IPS DF 4.7 (cell line): Measurements from ENCODE around the gene EVPL.
"Not testable (repeated sequence)": the region's sequence is repeated elsewhere in the genome, so short reads cannot be mapped to it uniquely, and the experiment has no call there.

Source experiments
- DNase-seq: peaks from one replicate; pipeline ENCODE4 v3.0.0-alpha.2; 2013; ENCODE audit warnings: low spot score; ENCODE audit errors: extremely low read depth

The EVPL gene

DNA sequence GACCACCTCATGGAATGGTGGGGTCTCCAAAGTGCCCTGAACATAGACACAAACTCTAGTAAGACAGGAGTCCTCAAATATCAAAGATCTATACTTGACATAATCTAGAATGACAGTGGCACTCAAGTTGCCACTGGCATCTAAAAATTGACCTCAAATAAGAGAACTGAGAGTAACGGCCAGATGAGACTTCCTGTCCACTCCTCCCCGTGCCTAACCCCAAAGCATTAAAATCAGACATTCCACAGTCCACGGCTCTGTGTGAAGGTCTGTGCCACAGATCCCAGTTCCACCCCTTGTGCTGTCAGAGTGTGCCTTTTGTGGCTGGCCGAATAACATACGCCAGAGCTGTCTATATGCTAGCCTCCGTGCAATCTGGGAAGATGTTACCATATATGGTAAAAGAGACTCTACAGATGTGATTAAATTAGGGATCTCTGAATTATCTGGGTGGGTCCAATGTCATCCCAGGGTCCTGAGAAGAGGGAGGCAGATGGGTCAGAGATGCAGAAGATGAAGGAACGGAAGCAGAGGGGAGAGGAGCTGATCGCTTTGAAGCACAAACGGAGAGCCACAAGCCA, 21.0 kb upstream of the EVPL start:
- DNase-seq: no peak

DNA sequence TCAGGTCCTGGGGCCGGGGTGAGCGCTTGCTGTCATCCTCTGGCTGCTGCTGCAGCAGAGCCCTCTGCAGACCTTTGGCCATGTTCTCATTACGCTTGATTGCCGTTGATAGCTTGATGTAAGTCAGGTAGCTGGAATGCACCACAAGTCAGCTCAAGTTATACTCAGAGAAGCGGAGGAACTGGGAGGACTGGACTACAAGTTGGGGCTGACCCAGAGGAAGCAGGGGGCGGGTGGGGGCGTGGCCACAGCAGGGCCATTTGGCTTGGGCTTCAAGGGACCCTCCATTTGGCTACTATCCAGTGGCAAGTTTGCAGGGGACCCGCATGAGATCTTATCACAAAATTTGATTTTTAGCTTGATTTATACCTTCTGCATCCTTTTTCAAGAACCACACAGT, 19.0 kb upstream of the EVPL start:
- no peak for DNase-seq

DNA sequence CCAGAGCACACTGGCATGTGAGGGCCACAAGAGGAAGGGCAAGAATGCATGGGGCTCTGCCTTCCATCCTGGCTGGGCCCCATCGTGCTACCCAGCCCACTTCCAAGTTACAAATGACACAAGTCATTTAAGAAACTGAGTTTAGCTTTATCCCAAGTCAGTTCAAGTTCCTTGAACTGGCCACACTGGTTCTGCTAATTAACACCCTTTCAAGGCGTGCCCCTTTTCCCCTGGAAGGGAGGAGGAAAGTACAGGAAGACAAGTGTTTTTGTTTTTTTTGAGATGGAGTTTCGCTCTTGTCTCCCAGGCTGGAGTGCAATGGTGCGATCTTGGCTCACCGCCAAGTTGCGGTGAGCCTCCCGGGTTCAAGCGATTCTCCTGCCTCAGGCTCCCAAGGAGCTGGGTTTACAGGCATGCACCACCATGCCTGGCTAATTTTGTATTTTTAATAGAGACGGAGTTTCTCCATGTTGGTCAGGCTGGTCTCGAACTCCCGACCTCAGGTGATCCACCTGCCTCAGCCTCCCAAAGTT, 17.4 kb upstream of the EVPL start:
- DNase-seq: not testable (repeated sequence)

DNA sequence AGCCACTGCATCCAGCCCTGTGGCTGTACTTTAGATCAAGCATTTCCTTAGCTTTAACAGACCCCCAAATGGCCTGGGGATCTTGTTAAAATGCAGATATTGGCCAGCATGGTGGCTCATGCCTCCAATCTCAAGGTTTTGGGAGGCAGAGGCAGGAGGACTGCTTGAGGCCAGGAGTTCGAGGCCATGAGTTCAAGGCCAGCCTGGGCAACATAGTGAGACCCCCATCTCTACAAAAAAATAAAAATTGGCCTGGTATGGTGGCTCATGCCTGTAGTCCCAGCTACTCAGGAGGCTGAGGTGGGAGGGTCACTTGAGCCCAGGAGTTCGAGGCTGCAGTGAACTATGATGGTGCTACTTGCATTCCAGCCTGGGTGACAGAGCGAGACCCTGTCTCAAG, 15.8 kb upstream of the EVPL start:
- not testable (repeated sequence) for DNase-seq

DNA sequence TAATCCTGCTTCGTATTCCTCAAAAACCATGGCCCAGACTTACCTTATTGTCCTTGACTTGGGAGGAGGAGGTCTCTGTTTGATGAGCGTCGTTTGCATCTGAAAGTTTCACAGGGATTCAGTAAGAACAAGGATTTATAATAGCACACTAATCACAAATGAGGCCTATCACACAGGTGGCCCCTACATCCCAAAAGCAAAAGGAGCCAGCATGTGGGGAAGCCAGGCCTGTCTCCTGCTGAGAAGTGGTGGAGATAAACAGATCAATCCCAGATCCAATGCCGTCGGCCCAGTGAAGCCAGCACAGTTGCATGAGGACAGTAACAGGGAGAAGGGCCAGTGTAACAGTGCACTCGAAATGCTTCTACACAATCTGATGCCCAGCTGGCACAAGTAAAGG, 13.3 kb upstream of the EVPL start:
- no peak for DNase-seq

DNA sequence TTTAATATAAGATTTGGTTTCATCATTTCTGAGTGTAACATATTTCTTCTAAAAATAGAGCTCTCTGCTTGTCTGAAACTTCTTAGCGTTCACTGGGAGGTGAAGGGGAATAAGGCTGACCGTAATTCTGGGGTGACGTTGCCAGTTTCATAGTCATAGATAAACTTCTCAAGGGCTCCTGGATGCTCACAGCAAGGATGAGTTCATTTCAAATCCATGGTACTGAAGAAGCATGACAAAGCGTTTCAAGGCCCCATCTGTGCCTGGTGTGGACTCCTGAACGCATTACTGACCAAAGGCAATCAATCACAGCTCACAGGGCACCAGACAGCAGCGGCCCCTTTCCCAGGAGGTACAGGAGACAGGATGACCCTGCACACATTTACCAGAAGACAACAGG, 12.0 kb upstream of the EVPL start:
- no peak for DNase-seq

DNA sequence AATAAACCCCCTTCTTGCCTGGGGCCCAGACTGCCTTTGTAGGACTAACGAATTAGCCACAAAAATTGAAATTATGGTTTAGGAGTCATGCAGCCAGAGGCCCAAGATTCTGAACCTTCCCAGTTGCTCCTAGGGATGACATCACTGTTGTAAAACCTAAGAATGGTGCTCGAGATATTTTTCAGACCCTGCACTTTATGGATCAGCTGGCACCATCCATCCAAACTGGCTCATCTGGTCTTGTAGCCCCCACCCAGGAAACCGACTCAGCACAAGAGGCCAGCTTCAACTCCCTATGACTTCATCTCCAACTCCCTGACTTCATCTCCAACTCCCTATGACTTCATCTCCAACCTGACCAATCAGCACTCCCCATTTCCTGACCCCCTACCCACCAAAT, 10.9 kb upstream of the EVPL start:
- DNase-seq: no peak

DNA sequence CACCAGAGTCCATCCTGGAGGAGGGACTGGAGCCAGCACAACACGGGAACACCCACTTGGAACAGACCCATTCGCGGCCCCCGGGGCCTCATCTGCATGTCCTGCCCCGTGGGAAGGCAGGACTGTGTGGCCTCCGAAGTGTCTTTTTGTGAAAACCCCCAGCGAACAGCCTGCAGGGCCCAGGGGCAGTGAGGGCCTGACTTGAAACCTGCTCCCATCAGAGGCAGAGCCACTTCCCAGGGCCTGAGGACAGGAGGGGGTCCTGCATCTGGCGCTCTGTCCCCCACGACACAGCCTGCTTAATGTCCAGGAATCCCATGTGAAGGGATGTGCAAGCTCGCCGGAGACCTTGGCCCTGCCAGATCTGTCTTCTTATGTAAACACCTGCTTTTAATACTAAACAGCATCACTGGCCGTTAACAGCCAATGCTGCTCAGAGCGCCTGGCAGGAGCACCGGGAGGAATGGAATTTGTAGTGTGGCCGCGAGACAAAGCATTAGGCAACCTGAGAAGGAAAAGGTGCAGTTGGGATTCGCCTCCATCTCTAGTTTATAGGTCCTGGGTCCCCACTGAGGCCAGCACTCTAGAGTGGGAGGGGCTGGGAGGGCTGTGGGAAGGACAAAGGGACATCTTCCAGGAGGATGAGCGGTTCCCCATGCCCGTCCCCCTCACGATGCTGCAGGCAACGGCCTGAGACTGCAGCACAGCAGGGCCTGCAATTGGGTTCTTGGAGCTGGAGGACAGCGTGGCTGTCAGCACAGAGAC, 9.6 kb upstream of the EVPL start:
- DNase-seq: no peak

DNA sequence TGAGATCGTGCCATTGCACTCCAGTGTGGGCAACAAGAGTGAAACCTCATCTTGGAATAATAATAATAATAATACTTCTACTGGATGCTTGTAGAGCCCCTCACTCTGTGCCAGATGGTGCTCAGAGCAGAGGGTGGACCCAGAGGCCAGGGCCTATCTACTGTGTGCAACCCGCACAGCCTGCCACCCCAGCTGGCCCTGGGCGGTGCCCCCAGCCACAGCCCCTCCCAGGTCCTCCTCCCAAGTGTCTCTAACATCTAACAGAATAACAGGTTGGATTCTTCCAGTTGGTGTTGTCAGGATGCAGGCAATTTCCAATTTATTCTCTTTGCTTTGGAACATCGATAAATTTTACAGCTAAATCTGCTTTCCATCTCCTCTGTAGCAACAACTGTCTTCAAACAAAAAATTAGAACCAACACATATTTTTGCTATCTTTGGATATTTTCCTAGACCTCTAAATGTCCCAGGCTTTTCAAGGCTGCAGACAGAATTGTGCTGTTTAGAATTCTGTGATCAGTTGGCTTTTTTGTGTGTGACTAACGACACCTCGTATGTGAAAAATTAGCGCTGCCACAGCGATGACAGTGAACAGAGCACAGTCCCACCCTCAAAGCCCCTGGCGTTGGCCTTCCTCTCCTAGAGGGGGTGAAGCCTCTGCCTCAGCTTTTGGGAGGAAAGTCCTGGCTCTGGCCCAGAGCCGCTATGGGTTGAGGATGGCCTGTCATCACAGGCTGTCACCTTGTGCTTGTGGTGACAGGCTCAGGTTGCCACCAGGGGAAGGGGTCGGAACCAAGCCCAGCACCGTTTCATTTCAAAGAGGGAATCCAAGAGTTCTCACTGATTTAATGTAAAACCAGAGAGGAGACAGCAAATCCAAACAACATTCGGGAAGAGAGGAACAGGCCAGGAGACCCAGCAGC, 7.6 kb upstream of the EVPL start:
- DNase-seq: no peak

DNA sequence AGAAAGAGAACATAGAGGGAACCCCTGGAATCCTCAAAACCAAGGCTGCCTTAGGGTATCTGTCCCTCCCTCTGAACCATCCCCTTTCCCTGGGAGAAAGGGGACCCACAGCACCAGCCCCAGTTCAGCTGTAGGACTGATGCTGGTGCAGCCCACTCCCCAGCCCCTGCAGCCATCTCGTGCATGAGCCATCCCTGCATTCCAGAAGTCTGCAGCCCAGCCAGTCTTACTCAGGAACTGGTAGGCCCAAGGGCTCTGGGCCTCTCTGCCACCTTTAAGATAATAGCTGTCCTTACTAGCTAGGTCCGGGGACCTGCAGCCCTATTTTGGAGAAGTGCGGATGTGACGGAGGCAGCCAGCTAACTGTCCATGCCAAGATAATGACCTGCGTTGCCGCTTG, 6.0 kb upstream of the EVPL start:
- DNase-seq: no peak

DNA sequence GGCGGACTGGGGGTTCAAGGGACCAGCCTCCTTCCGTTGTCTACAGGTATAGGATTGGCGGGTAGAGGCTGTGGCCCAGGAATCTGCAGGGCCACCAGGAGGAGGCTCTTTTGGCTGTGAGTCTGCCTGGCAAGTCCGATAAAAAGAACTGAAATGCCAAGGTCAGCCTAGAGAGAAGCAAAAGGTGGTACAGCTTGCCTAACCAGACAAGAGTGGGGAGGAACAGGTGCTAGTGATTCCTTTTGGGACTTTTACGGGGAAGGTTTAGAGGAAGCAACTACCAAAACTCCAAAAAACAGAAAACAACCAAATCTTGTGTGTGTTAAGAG, 5.6 kb upstream of the EVPL start:
- DNase-seq: no peak

DNA sequence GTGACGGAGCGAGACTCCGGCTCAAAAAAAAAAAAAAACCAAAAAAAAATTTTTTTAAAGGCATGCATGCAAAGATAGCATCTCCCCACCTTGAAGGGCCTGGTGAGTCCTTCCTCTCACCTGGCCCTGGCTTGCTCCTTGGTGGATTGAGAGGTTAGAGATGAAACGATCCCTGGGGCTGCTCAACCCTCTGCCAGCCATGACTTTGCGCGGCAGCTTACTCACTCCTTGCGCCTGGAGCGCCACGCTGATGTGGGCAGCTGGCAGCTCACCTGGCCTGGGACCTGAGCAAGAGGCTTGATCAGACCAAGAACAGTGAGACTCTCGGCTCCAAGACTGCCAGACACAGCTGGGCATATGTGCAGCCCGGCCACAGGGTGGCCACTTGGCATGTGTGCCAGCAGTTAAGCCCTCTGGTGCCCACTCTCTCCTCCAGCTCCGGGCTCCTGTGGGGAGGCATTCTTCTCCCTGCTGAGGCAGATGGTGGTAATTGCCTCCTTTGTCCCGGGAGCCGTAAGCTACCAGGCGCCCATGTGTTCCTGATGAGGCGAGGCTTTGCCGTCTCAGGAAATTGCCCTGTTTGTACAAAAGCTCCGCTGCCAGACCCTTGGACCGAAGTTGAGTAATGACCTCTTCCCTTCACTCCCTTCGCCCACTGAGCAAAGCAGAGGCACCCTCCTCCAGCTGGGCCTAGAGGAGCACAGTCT, 5.1 kb upstream of the EVPL start:
- DNase-seq: no peak

DNA sequence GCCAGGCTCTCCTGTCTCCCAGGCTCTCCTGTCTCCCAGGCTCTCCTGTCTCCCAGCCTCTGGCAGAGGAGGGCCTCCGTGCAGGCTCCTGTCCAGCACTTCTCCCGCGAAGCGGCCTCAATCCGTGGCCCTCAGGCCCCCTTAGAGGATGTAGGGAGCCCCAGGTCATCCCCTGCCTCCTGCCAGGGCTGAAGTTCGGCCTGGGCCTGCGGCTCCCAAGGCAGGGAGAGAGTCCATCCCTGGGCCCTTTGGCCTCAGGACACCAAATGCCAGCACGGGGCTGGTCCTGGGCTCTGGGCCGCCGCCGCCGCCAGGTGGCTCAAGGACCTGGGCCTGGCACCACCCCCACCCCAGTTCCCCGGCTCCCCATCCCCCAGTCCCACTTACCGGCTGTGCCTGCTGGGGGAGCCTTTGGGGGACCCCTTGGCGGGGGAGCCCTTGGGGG, 370 bp downstream of the EVPL start:
- no peak for DNase-seq

DNA sequence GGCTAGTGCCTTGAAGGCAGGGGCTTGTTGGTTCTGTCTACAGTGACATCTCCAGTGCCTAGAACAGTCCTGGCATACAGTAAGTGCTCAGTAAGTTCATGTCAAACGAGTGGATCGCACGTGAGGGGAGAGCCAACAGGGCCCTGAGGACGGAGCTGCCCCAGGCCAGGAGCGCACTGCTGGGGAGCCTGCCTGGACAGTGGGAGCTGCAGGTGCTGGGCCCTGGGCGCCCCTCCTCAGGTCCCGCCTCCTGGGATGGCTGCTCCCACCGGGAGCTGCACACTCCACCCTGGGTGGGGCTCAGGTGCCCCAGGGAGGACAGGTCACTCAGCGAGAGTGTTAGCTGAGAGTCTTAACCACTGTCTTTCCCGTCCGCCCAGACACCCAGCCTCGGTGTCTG, 1.8 kb downstream of the EVPL start:
- DNase-seq: no peak

DNA sequence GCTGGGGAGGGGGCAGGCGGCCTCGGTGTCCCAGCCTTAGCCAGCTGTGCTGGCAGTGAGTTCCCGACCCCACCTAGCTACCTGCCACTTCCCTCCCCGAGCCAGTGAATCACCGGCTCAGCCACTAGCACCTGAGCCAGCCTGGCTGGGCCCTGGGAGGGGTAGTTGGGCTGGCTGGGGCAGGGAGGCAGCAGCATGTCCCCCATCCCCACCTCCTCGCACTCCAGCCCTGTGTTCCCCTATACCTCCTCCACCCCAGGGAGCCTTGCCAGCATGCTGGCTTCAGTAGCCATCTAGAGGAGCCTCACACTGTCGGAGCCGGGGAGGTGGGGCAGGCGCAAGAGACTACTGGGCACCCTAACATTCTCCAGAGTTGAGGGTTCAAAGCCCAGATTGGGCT, 2.8 kb downstream of the EVPL start:
- no peak for DNase-seq

DNA sequence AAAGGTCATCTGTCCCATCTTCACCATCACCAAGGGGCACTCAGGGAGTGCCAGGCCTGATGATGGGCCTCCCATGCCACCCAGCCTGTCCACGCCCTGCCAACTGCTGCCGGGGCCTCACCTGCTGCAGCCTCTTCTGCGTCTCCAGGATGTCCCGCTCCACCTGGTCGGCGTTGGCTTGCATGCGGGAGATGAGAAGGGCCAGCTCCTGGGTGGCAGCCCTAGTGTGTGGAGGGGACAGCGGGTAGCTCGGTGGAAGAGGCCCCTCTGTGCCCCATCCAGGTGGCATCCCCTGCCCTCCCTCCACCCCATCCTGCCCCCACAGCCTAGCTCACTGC, 3.2 kb downstream of the EVPL start:
- DNase-seq: no peak

DNA sequence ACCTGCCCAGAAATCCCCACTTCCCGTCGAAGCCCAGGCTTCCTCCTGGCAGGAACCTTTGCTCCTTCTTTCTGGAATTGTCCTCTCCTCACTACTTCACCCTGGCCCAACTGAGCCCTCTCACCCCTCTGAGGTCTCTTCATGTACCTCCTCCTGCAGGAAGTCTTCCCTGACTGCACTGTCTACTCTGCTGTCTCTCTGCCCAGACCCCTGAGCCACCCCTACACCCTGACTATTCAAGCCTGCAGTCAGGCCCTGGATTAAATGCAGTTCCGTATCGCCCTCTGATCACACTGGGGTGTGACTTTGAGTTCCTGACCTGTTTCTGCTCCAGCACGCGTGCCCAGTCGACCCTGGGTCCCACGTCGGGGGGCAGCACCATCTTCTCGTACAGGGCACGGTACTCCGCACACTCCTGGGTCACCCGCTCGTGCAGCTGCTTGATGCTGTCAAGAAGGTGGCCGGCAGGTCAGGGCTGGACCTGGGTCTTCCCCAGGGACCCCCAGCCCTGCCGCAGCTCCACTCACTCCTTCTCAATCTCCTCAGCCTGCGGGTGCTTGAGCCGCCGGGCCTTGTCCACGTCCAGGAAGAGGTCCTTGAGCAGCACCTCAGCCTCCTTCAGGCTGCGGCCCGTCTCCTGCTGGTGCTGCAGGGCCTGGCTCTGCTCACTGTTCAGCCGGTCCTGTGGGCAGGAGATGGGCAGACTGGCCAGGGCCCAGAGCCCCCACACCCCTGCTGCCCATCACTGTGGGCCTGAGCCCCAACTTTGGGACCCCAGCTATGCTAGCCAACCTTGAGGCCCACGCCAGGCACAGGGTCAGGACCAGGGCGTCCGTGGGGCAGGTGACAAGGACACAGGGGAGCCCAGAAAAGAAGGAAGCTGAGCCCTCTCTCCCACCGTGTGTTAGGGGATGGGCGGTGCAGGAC, 3.9 kb downstream of the EVPL start:
- no peak for DNase-seq

DNA sequence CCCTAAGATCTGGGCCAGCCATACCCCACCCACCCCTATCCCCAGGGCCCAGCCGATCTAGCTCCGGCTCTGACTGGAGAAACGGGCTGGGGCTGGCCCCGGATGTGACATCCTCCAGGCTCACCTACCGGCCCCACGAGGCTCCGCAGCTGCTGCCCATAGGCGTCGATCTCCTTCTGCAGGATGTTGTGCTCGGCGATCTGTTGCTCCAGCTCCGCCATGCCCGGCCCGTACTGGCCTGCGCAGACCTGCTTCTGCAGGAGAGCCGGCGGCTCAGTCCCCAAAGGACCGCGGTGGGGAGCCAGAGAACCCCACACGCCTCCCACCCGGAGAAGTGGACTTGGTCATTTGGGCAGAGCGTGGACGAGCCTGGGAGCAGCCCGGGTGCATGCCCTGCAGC, 4.8 kb downstream of the EVPL start:
- no peak for DNase-seq

DNA sequence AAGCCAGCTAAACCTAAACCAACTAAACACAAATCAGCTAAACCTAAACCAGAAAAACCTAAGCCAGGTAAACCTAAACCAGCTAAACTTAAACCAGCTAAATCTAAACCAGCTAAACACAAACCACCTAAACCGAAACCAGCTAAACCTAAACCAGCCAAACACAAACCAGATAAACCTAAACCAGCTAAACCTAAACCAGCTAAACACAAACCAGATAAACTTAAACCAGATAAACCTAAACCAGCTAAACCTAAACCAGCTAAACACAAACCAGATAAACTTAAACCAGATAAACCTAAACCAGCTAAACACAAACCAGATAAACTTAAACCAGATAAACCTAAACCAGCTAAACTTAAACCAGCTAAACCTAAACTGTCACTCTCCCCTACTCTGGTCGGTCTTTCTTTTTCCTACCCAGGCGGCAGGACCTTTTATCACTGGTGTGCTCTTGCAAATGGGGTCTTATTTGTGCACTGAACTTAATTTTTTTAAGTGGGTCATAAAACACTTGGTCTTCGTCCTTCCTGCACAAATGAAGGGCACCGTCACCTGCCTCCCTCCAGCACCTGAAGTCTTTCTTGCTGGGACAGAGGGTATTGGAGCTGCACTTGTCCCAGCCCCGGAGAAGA, 7.2 kb downstream of the EVPL start:
- no peak for DNase-seq

DNA sequence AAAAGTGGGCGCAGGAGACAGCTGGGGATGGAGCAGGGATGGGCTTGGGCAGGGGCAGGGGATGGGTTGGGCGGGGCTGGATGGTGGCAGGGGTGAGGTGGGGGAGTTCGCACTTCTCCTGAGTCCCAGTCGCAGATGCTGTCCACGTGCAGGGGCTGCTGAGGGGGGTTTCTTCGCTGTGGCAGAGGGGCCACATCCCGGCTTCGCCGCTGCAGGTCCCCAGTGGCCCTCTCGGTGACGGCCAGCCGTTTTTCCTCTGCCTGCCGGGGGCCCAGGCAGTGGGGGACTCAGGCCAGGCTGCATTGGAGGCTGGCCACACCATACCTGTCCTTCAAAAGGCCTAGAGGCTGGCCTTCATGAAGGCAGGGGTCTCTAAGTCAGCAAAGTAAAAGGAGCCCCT, 8.3 kb downstream of the EVPL start:
- no peak for DNase-seq
